Tibial nerve (tissue), 3 donors: ENCODE measurements around the gene AP3B1.
"Not testable (repeated sequence)": the region's sequence is repeated elsewhere in the genome, so short reads cannot be mapped to it uniquely, and the experiment has no call there.

Source experiments
- POLR2A ChIP-seq, 2 donors: fragments of 450-650 bp; IDR thresholded peaks; one replicate each; pipeline ENCODE4 v1.6.1; 2017; ENCODE audit warnings: antibody characterized with exemption in 2 of 2, mild to moderate bottlenecking in 2 of 2, moderate library complexity in 2 of 2
- TF ChIP-seq, protein P1 (sequence below), 5 experiments: fragments of 200-600 bp in 3 of 5; fragments of 450-650 bp in 2 of 5; sonication (generic) in 3 of 5; IDR thresholded peaks; one replicate each; pipeline ENCODE4 v1.5.1; 2016 to 2019; ENCODE audit warnings: antibody characterized with exemption in 5 of 5, mild to moderate bottlenecking in 3 of 5, moderate library complexity in 2 of 5

DNA sequence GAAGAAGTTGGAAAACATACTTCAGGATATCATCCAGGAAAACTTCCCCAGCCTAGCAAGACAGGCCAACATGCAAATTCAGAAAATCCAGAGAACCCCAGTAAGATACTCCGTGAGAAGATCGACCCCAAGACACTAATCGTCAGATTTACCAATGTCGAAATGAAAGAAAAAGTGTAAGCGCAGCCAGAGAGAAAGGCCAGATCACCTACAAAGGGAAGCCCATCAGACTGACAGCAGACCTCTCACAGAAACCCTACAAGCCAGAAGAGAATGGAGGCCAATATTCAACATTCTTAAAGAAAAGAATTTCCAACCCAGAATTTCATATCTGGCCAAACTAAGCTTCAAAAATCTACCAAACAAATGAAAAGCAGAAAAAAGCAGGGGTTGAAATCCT, 227.8 kb downstream of the AP3B1 start:
- TF ChIP-seq, protein P1, sequence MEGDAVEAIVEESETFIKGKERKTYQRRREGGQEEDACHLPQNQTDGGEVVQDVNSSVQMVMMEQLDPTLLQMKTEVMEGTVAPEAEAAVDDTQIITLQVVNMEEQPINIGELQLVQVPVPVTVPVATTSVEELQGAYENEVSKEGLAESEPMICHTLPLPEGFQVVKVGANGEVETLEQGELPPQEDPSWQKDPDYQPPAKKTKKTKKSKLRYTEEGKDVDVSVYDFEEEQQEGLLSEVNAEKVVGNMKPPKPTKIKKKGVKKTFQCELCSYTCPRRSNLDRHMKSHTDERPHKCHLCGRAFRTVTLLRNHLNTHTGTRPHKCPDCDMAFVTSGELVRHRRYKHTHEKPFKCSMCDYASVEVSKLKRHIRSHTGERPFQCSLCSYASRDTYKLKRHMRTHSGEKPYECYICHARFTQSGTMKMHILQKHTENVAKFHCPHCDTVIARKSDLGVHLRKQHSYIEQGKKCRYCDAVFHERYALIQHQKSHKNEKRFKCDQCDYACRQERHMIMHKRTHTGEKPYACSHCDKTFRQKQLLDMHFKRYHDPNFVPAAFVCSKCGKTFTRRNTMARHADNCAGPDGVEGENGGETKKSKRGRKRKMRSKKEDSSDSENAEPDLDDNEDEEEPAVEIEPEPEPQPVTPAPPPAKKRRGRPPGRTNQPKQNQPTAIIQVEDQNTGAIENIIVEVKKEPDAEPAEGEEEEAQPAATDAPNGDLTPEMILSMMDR (IDR thresholded peaks at IDR 0.05) = not testable (repeated sequence)
- TF ChIP-seq POLR2A (IDR thresholded peaks at IDR 0.05) = not testable (repeated sequence)
